K562 (cell line): Measurements from ENCODE around the gene TPD52L2. TPM values are rescaled to one million over a fixed set of nuclear protein-coding genes. Genes with fewer than 3 reads are reported as not detected.

Experiments
- L3MBTL2 ChIP-seq: fragments of 450-650 bp; IDR thresholded peaks from 2 replicates; pipeline ENCODE4 v1.6.1; 2016; ENCODE audit warnings: mild to moderate bottlenecking, moderate library complexity
- MLLT1 ChIP-seq, 2 experiments: fragments of 450-650 bp; IDR thresholded peaks; 2 replicates each; pipeline ENCODE4 v1.6.1; 2016
- MTA1 ChIP-seq: fragments of 450-650 bp; IDR thresholded peaks from 2 replicates; pipeline ENCODE4 v1.6.1; 2017; ENCODE audit warnings: borderline replicate concordance
- PPARD ChIP-seq: fragments of 250-450 bp; sonication (Bioruptor Pico); IDR thresholded peaks from 2 replicates; pipeline ENCODE4 v1.8.0; 2022; ENCODE audit warnings: inconsistent platforms, mild to moderate bottlenecking, moderate library complexity
- RHOXF2B ChIP-seq: fragments of 250-450 bp; sonication (Bioruptor Pico); conservative IDR thresholded peaks from 2 replicates; pipeline ENCODE4 v1.5.1; 2021
- SMAD4 ChIP-seq: fragments of 250-450 bp; sonication (Bioruptor Pico); conservative IDR thresholded peaks from 2 replicates; pipeline ENCODE4 v1.8.0; 2021; ENCODE audit warnings: inconsistent platforms, mild to moderate bottlenecking, moderate library complexity
- SMARCA4 ChIP-seq: fragments of 450-650 bp; IDR thresholded peaks from 2 replicates; pipeline ENCODE4 v1.6.1; 2016
- TEAD4 ChIP-seq, 2 experiments: sonication (generic) in 1 of 2; formaldehyde crosslinking in 1 of 2; IDR thresholded peaks; 2 replicates each; pipeline versions ENCODE4 v1.6.1 to v1.8.0; 2012 to 2022; ENCODE audit warnings: borderline replicate concordance in 1 of 2, inconsistent platforms in 1 of 2, low read length in 1 of 2, mild to moderate bottlenecking in 1 of 2, missing genetic modification reagents in 1 of 2
- TSC22D4 ChIP-seq: fragments of 450-650 bp; IDR thresholded peaks from 2 replicates; pipeline ENCODE4 v1.6.1; 2016; ENCODE audit warnings: missing genetic modification characterization, missing biosample characterization, control low read depth
- ZBTB26 ChIP-seq: fragments of 450-650 bp; formaldehyde crosslinking; IDR thresholded peaks from 2 replicates; pipeline ENCODE4 v1.4.0; 2022; ENCODE audit warnings: missing genetic modification characterization
- ZNF124 ChIP-seq: sonication (generic); formaldehyde crosslinking; IDR thresholded peaks from 2 replicates; pipeline ENCODE4 v1.8.1; 2022; ENCODE audit warnings: missing genetic modification reagents
- ZNF133 ChIP-seq: fragments of 250-450 bp; sonication (Bioruptor Pico); IDR thresholded peaks from 2 replicates; pipeline ENCODE4 v1.4.0; 2020; ENCODE audit warnings: mild to moderate bottlenecking
- ZNF165 ChIP-seq: fragments of 250-450 bp; sonication (Bioruptor Pico); IDR thresholded peaks from 2 replicates; pipeline ENCODE4 v1.4.0; 2020; ENCODE audit warnings: borderline replicate concordance
- ZNF395 ChIP-seq: fragments of 200-800 bp; sonication (Bioruptor generic); IDR thresholded peaks from 2 replicates; pipeline ENCODE4 v1.6.1; 2017; ENCODE audit warnings: missing genetic modification characterization, missing compliant biosample characterization
- polyA plus RNA-seq, 8 experiments: library from polyadenylated mRNA; depleted of rRNA in 4 of 8; stranded (reverse) in 5 of 8; unstranded in 3 of 8; fragments of >200 nt; fragmentation: Nextera tagmentation in 2 of 8; fragmentation: Illumina TruSeq in 1 of 8; extraction: Ambion mirVana in 2 of 8; extraction: Trizol in 1 of 8; gene quantifications; 2 replicates each; pipeline versions ENCODE4 v1.2.1 to v1.2.3, GENCODE V29; 2011 to 2014; ENCODE audit warnings: inconsistent platforms in 1 of 8, missing spikeins in 1 of 8
- total RNA-seq, 7 experiments: library from RNA; depleted of rRNA in 6 of 7; stranded (reverse); fragments of >200 nt in 6 of 7; fragmentation: Illumina TruSeq in 2 of 7; extraction: Trizol in 2 of 7; gene quantifications; 2 replicates each; pipeline versions ENCODE4 v1.2.1 to v1.2.3, GENCODE V29; 2011 to 2021; ENCODE audit warnings: low replicate concordance in 1 of 7
- TF ChIP-seq, protein P1 (sequence below): IDR thresholded peaks from 2 replicates; pipeline ENCODE4 v1.6.1; 2012; ENCODE audit warnings: low read depth, low read length, improper control_type of control experiment, borderline replicate concordance
- TF ChIP-seq, protein P2 (sequence below): IDR thresholded peaks from 2 replicates; pipeline ENCODE4 v1.6.1; 2014; ENCODE audit warnings: antibody characterized with exemption
- TF ChIP-seq, protein P3 (sequence below): fragments of 250-450 bp; sonication (Bioruptor Pico); IDR thresholded peaks from 2 replicates; pipeline ENCODE4 v1.5.1; 2021; ENCODE audit warnings: mild to moderate bottlenecking
- TF ChIP-seq, protein P4 (sequence below): IDR thresholded peaks from 2 replicates; pipeline ENCODE4 v1.6.1; 2011; ENCODE audit not compliant: insufficient read length; ENCODE audit errors: extremely low read depth

TPD52L2 gene
- total and polyA plus RNA-seq, 9 of the 15 experiments (the other 6 are each of a cell fraction or from before 2014, with no cell fraction given), result 1.9 to 117 (median 74.6) TPM

DNA sequence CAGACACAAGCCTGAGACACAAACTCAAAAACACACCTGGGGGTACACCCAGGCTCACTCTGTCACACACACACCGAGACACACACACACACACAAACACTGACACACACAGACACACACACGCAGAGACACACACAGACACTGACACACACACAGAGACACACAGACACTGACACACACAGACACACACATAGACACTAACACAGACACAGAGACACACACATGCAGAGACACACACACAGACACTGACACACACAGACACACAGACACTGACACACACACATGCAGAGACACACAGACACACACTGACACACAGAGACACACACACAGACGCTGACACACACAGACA, 18.2 kb upstream of the TPD52L2 start (continued):
- TF ChIP-seq, protein P1, sequence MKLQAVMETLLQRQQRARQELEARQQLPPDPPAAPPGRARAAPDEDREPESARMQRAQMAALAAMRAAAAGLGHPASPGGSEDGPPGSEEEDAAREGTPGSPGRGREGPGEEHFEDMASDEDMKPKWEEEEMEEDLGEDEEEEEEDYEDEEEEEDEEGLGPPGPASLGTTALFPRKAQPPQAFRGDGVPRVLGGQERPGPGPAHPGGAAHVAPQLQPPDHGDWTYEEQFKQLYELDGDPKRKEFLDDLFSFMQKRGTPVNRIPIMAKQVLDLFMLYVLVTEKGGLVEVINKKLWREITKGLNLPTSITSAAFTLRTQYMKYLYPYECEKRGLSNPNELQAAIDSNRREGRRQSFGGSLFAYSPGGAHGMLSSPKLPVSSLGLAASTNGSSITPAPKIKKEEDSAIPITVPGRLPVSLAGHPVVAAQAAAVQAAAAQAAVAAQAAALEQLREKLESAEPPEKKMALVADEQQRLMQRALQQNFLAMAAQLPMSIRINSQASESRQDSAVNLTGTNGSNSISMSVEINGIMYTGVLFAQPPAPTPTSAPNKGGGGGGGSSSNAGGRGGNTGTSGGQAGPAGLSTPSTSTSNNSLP, result no peak
- TF ChIP-seq ZBTB26 (CRISPR knock-in tag) (peak; percentile 94), PPARD (CRISPR knock-in tag) (no peak), L3MBTL2 (no peak), RHOXF2B (CRISPR knock-in tag) (no peak), ZNF133 (CRISPR knock-in tag) (no peak), SMARCA4 (peak; percentile 33; the same call in 1 of the 2 replicates), TSC22D4 (no peak), SMAD4 (CRISPR knock-in tag) (no peak), TEAD4 (IDR thresholded peaks at IDR 0.05; ENCODE audit: low read length) (no peak), TEAD4 (CRISPR knock-in tag; IDR thresholded peaks at IDR 0.05; ENCODE audit: borderline replicate concordance) (no peak), MTA1 (no peak), ZNF124 (CRISPR knock-in tag) (no peak), ZNF395 (no peak), ZNF165 (CRISPR knock-in tag) (no peak), MLLT1 (IDR thresholded peaks at IDR 0.05) (peak; percentile 85 to 88)
- TF ChIP-seq, protein P2, sequence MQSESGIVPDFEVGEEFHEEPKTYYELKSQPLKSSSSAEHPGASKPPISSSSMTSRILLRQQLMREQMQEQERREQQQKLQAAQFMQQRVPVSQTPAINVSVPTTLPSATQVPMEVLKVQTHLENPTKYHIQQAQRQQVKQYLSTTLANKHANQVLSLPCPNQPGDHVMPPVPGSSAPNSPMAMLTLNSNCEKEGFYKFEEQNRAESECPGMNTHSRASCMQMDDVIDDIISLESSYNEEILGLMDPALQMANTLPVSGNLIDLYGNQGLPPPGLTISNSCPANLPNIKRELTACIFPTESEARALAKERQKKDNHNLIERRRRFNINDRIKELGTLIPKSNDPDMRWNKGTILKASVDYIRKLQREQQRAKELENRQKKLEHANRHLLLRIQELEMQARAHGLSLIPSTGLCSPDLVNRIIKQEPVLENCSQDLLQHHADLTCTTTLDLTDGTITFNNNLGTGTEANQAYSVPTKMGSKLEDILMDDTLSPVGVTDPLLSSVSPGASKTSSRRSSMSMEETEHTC, result no peak
- TF ChIP-seq, protein P3, sequence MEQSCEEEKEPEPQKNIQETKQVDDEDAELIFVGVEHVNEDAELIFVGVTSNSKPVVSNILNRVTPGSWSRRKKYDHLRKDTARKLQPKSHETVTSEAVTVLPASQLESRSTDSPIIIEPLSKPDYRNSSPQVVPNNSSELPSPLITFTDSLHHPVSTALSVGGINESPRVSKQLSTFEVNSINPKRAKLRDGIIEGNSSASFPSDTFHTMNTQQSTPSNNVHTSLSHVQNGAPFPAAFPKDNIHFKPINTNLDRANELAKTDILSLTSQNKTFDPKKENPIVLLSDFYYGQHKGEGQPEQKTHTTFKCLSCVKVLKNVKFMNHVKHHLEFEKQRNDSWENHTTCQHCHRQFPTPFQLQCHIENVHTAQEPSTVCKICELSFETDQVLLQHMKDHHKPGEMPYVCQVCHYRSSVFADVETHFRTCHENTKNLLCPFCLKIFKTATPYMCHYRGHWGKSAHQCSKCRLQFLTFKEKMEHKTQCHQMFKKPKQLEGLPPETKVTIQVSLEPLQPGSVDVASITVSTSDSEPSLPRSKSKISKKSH (CRISPR knock-in tag), result no peak
- TF ChIP-seq, protein P4, sequence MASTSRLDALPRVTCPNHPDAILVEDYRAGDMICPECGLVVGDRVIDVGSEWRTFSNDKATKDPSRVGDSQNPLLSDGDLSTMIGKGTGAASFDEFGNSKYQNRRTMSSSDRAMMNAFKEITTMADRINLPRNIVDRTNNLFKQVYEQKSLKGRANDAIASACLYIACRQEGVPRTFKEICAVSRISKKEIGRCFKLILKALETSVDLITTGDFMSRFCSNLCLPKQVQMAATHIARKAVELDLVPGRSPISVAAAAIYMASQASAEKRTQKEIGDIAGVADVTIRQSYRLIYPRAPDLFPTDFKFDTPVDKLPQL, result no peak
